H1 (cell line): ENCODE measurements around the gene DLGAP5. TPM values are rescaled to one million over a fixed set of nuclear protein-coding genes. Genes with fewer than 3 reads are reported as not detected.

Experiments
- CTCF ChIA-PET: fragments of 300-600 bp; sonication (Branson Sonifier 250); formaldehyde crosslinking; loops from one replicate; lab custom pipeline; 2021; ENCODE audit not compliant: partially characterized antibody; lab: Charles Lee
- POLR2A ChIA-PET: fragments of 300-600 bp; sonication (Branson Sonifier 250); formaldehyde crosslinking; loops from one replicate; lab custom pipeline; 2021; ENCODE audit warnings: inconsistent platforms; ENCODE audit not compliant: partially characterized antibody; lab: Charles Lee
- DNase-seq, 2 experiments: peaks; one replicate each; pipeline versions ENCODE4 v3.0.0 to v3.0.0-alpha.2; 2010 to 2022; ENCODE audit warnings: low spot score in 2 of 2, low read depth in 1 of 2, mixed read lengths in 1 of 2
- FAIRE-seq: peaks from 2 replicates; lab custom pipeline; 2011; peaks lifted over from hg19 to GRCh38; lab: Jason Lieb, UNC
- H2AFZ ChIP-seq: 2 replicates; pipeline ENCODE4 v1.8.1; 2012; ENCODE audit warnings: low read length, inconsistent platforms
- H2AK5ac ChIP-seq: 2 replicates; pipeline ENCODE4 v1.6.1; 2013; ENCODE audit warnings: low read depth, low read length
- H2BK120ac ChIP-seq: replicated peaks from 2 replicates; pipeline ENCODE3; 2013; ENCODE audit warnings: low read depth, low read length, inconsistent platforms
- H2BK12ac ChIP-seq: 2 replicates; pipeline ENCODE4 v1.6.1; 2013; ENCODE audit warnings: low read depth, low read length
- H2BK15ac ChIP-seq: 2 replicates; pipeline ENCODE4 v1.6.1; 2013; ENCODE audit warnings: low read length
- H2BK20ac ChIP-seq: 2 replicates; pipeline ENCODE4 v1.6.1; 2013; ENCODE audit warnings: low read length
- H2BK5ac ChIP-seq: 2 replicates; pipeline ENCODE4 v1.6.1; 2013; ENCODE audit warnings: low read depth, low read length
- H3K14ac ChIP-seq: 2 replicates; pipeline ENCODE4 v1.6.1; 2013; ENCODE audit warnings: inconsistent platforms; ENCODE audit not compliant: insufficient read length
- H3K18ac ChIP-seq: 2 replicates; pipeline ENCODE4 v1.6.1; 2013; ENCODE audit warnings: low read length; ENCODE audit errors: extremely low read depth
- H3K23ac ChIP-seq: 2 replicates; pipeline ENCODE4 v1.6.1; 2013; ENCODE audit warnings: inconsistent platforms; ENCODE audit not compliant: insufficient read length
- H3K23me2 ChIP-seq: 2 replicates; pipeline ENCODE4 v1.6.1; 2013; ENCODE audit warnings: low read depth, low read length
- H3K27ac ChIP-seq: 2 replicates; pipeline ENCODE4 v1.6.1; 2011; ENCODE audit warnings: low read depth, low read length, inconsistent platforms
- H3K27me3 ChIP-seq, 4 experiments: replicated peaks in 1 of 4; 1 replicate in 1 of 4; 2 replicates in 3 of 4; pipeline versions ENCODE4 v1.6.1 to v1.8.1; 2011 to 2013; ENCODE audit warnings: low read length in 3 of 4, mild to moderate bottlenecking in 3 of 4, inconsistent platforms in 2 of 4, mixed read lengths in 2 of 4, moderate library complexity in 1 of 4; ENCODE audit not compliant: control insufficient read depth in 3 of 4, insufficient read depth in 3 of 4; ENCODE audit errors: extremely low read depth in 1 of 4
- H3K36me3 ChIP-seq, 4 experiments: 2 replicates each; pipeline versions ENCODE4 v1.6.1 to v1.8.1; 2011 to 2013; ENCODE audit warnings: mild to moderate bottlenecking in 4 of 4, low read length in 3 of 4, moderate library complexity in 2 of 4, control low read depth in 1 of 4, inconsistent platforms in 1 of 4; ENCODE audit not compliant: insufficient read depth in 4 of 4, control insufficient read depth in 2 of 4
- H3K4ac ChIP-seq: replicated peaks from 2 replicates; pipeline ENCODE3; 2013; ENCODE audit warnings: low read length, low read depth, mixed read lengths, inconsistent platforms; ENCODE audit not compliant: insufficient read length
- H3K4me1 ChIP-seq, 4 experiments: replicated peaks in 1 of 4; 1 replicate in 1 of 4; 2 replicates in 3 of 4; pipeline versions ENCODE4 v1.6.1 to v1.8.1; 2011 to 2013; ENCODE audit warnings: low read length in 3 of 4, inconsistent platforms in 2 of 4, mixed read lengths in 1 of 4; ENCODE audit not compliant: insufficient read depth in 4 of 4, control insufficient read depth in 3 of 4
- H3K4me2 ChIP-seq, 2 experiments: 2 replicates each; pipeline versions ENCODE4 v1.6.1 to v1.8.1; 2011 to 2013; ENCODE audit warnings: low read depth in 2 of 2, low read length in 2 of 2, control low read depth in 1 of 2, inconsistent platforms in 1 of 2, mild to moderate bottlenecking in 1 of 2; ENCODE audit not compliant: insufficient read depth in 1 of 2
- H3K4me3 ChIP-seq, 4 experiments: fragments of 200-600, 300-600 bp in 1 of 4; sonication (generic), shearing (Covaris generic), sonication (Bioruptor Twin) in 1 of 4; 2 replicates each; pipeline versions ENCODE4 v1.5.1 to v1.8.1; 2011 to 2016; ENCODE audit warnings: low read length in 4 of 4, low read depth in 3 of 4, control low read depth in 2 of 4, inconsistent platforms in 2 of 4, mild to moderate bottlenecking in 2 of 4, mixed read lengths in 1 of 4, moderate library complexity in 1 of 4; ENCODE audit not compliant: insufficient read depth in 2 of 4; ENCODE audit errors: extremely low read depth in 1 of 4
- H3K56ac ChIP-seq: replicated peaks from 2 replicates; pipeline ENCODE3; 2013; ENCODE audit warnings: low read depth, mild to moderate bottlenecking, mixed read lengths, low read length, inconsistent platforms; ENCODE audit not compliant: insufficient read length
- H3K79me1 ChIP-seq: 2 replicates; pipeline ENCODE4 v1.6.1; 2013; ENCODE audit warnings: low read depth, low read length, control low read depth
- H3K79me2 ChIP-seq, 2 experiments: 2 replicates each; pipeline versions ENCODE4 v1.6.1 to v1.8.1; 2012 to 2013; ENCODE audit warnings: low read length in 2 of 2, mild to moderate bottlenecking in 2 of 2, inconsistent platforms in 1 of 2; ENCODE audit not compliant: insufficient read depth in 2 of 2, control insufficient read depth in 1 of 2
- H3K9ac ChIP-seq, 4 experiments: replicated peaks in 1 of 4; 1 replicate in 1 of 4; 2 replicates in 3 of 4; pipeline versions ENCODE4 v1.6.1 to v1.8.1; 2011 to 2013; ENCODE audit warnings: low read depth in 3 of 4, low read length in 3 of 4, control low read depth in 2 of 4, mild to moderate bottlenecking in 2 of 4, moderate library complexity in 2 of 4, inconsistent platforms in 1 of 4; ENCODE audit errors: extremely low read depth in 1 of 4
- H3K9me3 ChIP-seq, 2 experiments: 2 replicates each; pipeline versions ENCODE4 v1.6.1 to v1.8.1; 2012 to 2013; ENCODE audit warnings: mild to moderate bottlenecking in 2 of 2, moderate library complexity in 2 of 2, control low read depth in 1 of 2, inconsistent platforms in 1 of 2, low read depth in 1 of 2, low read length in 1 of 2, mixed read lengths in 1 of 2; ENCODE audit not compliant: insufficient read depth in 2 of 2
- H4K20me1 ChIP-seq, 2 experiments: replicated peaks in 1 of 2; 2 replicates each; pipeline versions ENCODE3 to v1.8.1; 2011 to 2013; ENCODE audit warnings: inconsistent platforms in 2 of 2, low read length in 2 of 2, mild to moderate bottlenecking in 1 of 2; ENCODE audit not compliant: insufficient read depth in 2 of 2, control insufficient read depth in 1 of 2
- H4K5ac ChIP-seq: 2 replicates; pipeline ENCODE4 v1.6.1; 2013; ENCODE audit warnings: low read length, low read depth, mixed read lengths, inconsistent platforms; ENCODE audit not compliant: insufficient read length
- H4K8ac ChIP-seq: 2 replicates; pipeline ENCODE4 v1.8.0; 2013; ENCODE audit warnings: mild to moderate bottlenecking, moderate library complexity, low read length, inconsistent platforms; ENCODE audit not compliant: insufficient read depth; ENCODE audit errors: extremely low read depth
- H4K91ac ChIP-seq: replicated peaks from 2 replicates; pipeline ENCODE3; 2013; ENCODE audit warnings: low read length, mixed read lengths, inconsistent platforms; ENCODE audit not compliant: insufficient read length
- GABPA ChIP-seq: IDR thresholded peaks from 2 replicates; pipeline ENCODE4 v1.6.1; 2011; ENCODE audit warnings: mild to moderate bottlenecking, low read length, moderate library complexity, borderline replicate concordance; ENCODE audit not compliant: insufficient read depth
- GTF2F1 ChIP-seq: IDR thresholded peaks from 2 replicates; pipeline ENCODE4 v1.6.1; 2012; ENCODE audit warnings: low read depth, low read length, improper control_type of control experiment, borderline replicate concordance
- JUND ChIP-seq: IDR thresholded peaks from 2 replicates; pipeline ENCODE4 v1.6.1; 2011; ENCODE audit warnings: mild to moderate bottlenecking, improper control_type of control experiment, low read length
- MAFK ChIP-seq: IDR thresholded peaks from 2 replicates; pipeline ENCODE4 v1.6.1; 2012; ENCODE audit warnings: low read depth, mild to moderate bottlenecking, improper control_type of control experiment, low read length
- RBBP5 ChIP-seq: IDR thresholded peaks from 2 replicates; pipeline ENCODE4 v1.7.1; 2012; ENCODE audit warnings: low read depth, mild to moderate bottlenecking, inconsistent platforms, low read length, moderate library complexity, borderline replicate concordance
- SRF ChIP-seq: IDR thresholded peaks from 2 replicates; pipeline ENCODE4 v1.6.1; 2011; ENCODE audit warnings: mild to moderate bottlenecking, low read depth, low read length, moderate library complexity
- WGBS, 2 experiments: shearing (Covaris generic) in 1 of 2; methylation state at CpG; one replicate each; pipeline versions ENCODE4 v1.1.6 to v1.1.7; 2013 to 2015; ENCODE audit warnings: low lambda C conversion rate in 2 of 2, mixed read lengths in 2 of 2, inconsistent platforms in 1 of 2, low coverage in 1 of 2, missing lambda C conversion rate in 1 of 2; ENCODE audit not compliant: insufficient replicate concordance in 2 of 2, insufficient coverage in 1 of 2, insufficient read length in 1 of 2; ENCODE audit errors: extremely low coverage in 1 of 2, missing lambda C conversion rate in 1 of 2; 5-methylcytosine and 5-hydroxymethylcytosine counted together
- polyA plus RNA-seq, 7 experiments: library from polyadenylated mRNA; depleted of rRNA in 3 of 7; stranded (reverse) in 5 of 7; unstranded in 2 of 7; fragments of >200 nt in 5 of 7; fragments of 200-250 nt in 2 of 7; gene quantifications; 1 replicate in 5 of 7; 2 replicates in 1 of 7; 4 replicates in 1 of 7; pipeline versions ENCODE4 v1.2.1 to v1.2.3, GENCODE V29; 2011 to 2013; ENCODE audit warnings: missing spikeins in 2 of 7, mixed read lengths in 2 of 7
- total RNA-seq: library from RNA; stranded (reverse); fragmentation: NEBNext Ultra II Directional; extraction: Animal tissue kit (Norgen Biotek cat#: 25700); gene quantifications from 2 replicates; pipeline ENCODE4 v1.2.1, GENCODE V29; 2021

The DLGAP5 gene
- total and polyA plus RNA-seq, 2 of the 8 experiments (the other 6 are each of a cell fraction or from before 2014, with no cell fraction given), result 16.9 to 155 TPM

DNA sequence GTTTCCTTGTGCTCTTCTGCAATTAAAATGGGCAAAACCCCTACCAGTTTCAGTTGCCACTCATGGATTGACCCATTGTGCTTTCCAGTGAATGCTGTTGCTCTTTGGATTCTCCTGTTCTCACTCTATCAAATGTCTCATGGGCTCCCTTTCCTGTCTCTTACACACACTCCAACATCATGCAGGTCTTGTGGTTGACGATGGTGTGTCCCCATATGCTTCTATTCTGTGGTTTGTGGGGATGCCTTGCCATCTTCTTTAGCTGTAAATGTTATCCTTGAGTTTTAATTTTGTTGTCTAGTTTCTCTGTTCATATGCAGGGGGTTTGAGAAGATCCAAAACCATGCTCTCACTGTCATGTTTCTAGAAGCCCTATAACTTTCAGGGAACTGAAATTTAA lies 47.9 kb upstream of the DLGAP5 start:
- Histone ChIP-seq H4K20me1 (no peaks in the 10 kb centered on the region), H3K4ac (no peak overlapping the region)
- TF ChIP-seq GTF2F1 (no peak), RBBP5 (no peak), GABPA (no peak), MAFK (no peak), SRF (no peak), JUND (no peak)

More for the DNA sequence above, 47.9 kb upstream of the DLGAP5 start:
- Histone ChIP-seq H3K27ac (no peak overlapping the region), H4K91ac (no peak overlapping the region), H3K9me3 (no peaks in the 10 kb centered on the region), H3K18ac (no peak overlapping the region), H4K8ac (no peak overlapping the region), H3K4me1 (peaks cover 1 to 4% (median 3%) of the 10 kb centered on the region in 4 experiments; a peak in 3 of 7 replicates), H3K23ac (no peak overlapping the region), H3K4me3 (no peak overlapping the region), H2BK5ac (no peak overlapping the region), H3K56ac (no peak overlapping the region), H3K23me2 (no peaks in the 10 kb centered on the region), H4K5ac (no peak overlapping the region), H2AFZ (no peak overlapping the region), H2BK20ac (no peak overlapping the region), H3K79me1 (no peaks in the 10 kb centered on the region), H3K36me3 (no peaks in the 10 kb centered on the region), H3K14ac (no peak overlapping the region), H3K4me2 (no peak overlapping the region), H2BK120ac (no peak overlapping the region), H2BK12ac (no peak overlapping the region), H3K79me2 (no peaks in the 10 kb centered on the region), H3K9ac (no peak overlapping the region), H2BK15ac (no peak overlapping the region), H2AK5ac (no peak overlapping the region), H3K27me3 (peaks cover 0 to 5% (median 1%) of the 10 kb centered on the region in 4 experiments; a peak in 4 of 7 replicates)
- 95% methylated on average over 1 of the region's 1 CpG; no CpG with 5 or more reads in 1 of the 2 experiments for WGBS, 2 experiments
- ChIA-PET CTCF (interaction anchor here (0.6 to 1.3 kb wide), 3 partner anchors 26 to 222 kb away, joined by 3 to 4 read pairs (median 3); no protein-coding TSS in a partner anchor), POLR2A (no interaction called here)
- no peak for DNase-seq
- no peak for FAIRE-seq
